Measurements from ENCODE around the gene ACSL3.

ACSL3 gene

GRCh38 chr2:222860740-222861410 lies at the start of gene ACSL3:
Gene ACSL3 (plus strand): TSS chr2:222861036. CDS start chr2:222908773, 47,737 bp downstream.
- H3K4me1 ChIP-seq (ENCODE audit: insufficient read depth, insufficient read length): peaks cover 7% of the 10 kb centered on the region
- H3K9me3 ChIP-seq (ENCODE audit: insufficient read depth, low read length): no peaks in the 10 kb centered on the region
- no peaks in the 10 kb centered on the region for H3K36me3 ChIP-seq (ENCODE audit: insufficient read depth, insufficient read length, low read length)
- no peak for TF ChIP-seq ZNF274 (IDR thresholded peaks at IDR 0.05; ENCODE audit: low read depth, low read length)
- TF ChIP-seq SUZ12 (IDR thresholded peaks at IDR 0.05; ENCODE audit: extremely low read depth, insufficient read depth, insufficient read length): no peak
- TF ChIP-seq YY1 (IDR thresholded peaks at IDR 0.05; ENCODE audit: insufficient read depth, insufficient read length): no peak
- DNase-seq (ENCODE audit: low read depth, low spot score): peak; percentile 96
- no peaks in the 10 kb centered on the region for H3K27me3 ChIP-seq (ENCODE audit: insufficient read depth, insufficient read length)
- H3K9ac ChIP-seq (ENCODE audit: insufficient read length, low read depth): peak within 1 kb of the TSS; percentile 98
- peak within 1 kb of the TSS; percentile 95 for H3K4me3 ChIP-seq (ENCODE audit: insufficient read length, low read depth)

- no peak for DNase-seq (ENCODE audit: low read depth, low spot score)
- no peak overlapping the region for H3K4me3 ChIP-seq (ENCODE audit: insufficient read length, low read depth)
These were observed 49.0 kb upstream of the ACSL3 start for GRCh38 chr2:222811828-222812227.

GRCh38 chr2:222813177-222813843 lies 47.5 kb upstream of the ACSL3 start:
- DNase-seq (ENCODE audit: low read depth, low spot score): no peak
- TF ChIP-seq SUZ12 (IDR thresholded peaks at IDR 0.05; ENCODE audit: extremely low read depth, insufficient read depth, insufficient read length) (no peak), YY1 (IDR thresholded peaks at IDR 0.05; ENCODE audit: insufficient read depth, insufficient read length) (no peak), ZNF274 (IDR thresholded peaks at IDR 0.05; ENCODE audit: low read depth, low read length) (no peak)
- no peak overlapping the region for H3K9ac ChIP-seq (ENCODE audit: insufficient read length, low read depth)
- no peaks in the 10 kb centered on the region for H3K27me3 ChIP-seq (ENCODE audit: insufficient read depth, insufficient read length)
- no peaks in the 10 kb centered on the region for H3K4me1 ChIP-seq (ENCODE audit: insufficient read depth, insufficient read length)
- H3K36me3 ChIP-seq (ENCODE audit: insufficient read depth, insufficient read length, low read length): no peaks in the 10 kb centered on the region
- peaks cover 10% of the 10 kb centered on the region; the same call in 1 of the 2 replicates for H3K9me3 ChIP-seq (ENCODE audit: insufficient read depth, low read length)
- no peak overlapping the region for H3K4me3 ChIP-seq (ENCODE audit: insufficient read length, low read depth)

More at GRCh38 chr2:222811828-222812227, 49.0 kb upstream of the ACSL3 start:
- Histone ChIP-seq H3K9ac (ENCODE audit: insufficient read length, low read depth) (no peak overlapping the region), H3K36me3 (ENCODE audit: insufficient read depth, insufficient read length, low read length) (no peaks in the 10 kb centered on the region), H3K4me1 (ENCODE audit: insufficient read depth, insufficient read length) (no peaks in the 10 kb centered on the region), H3K9me3 (ENCODE audit: insufficient read depth, low read length) (peaks cover 10% of the 10 kb centered on the region; the same call in 1 of the 2 replicates), H3K27me3 (ENCODE audit: insufficient read depth, insufficient read length) (no peaks in the 10 kb centered on the region)
- TF ChIP-seq SUZ12 (IDR thresholded peaks at IDR 0.05; ENCODE audit: extremely low read depth, insufficient read depth, insufficient read length) (no peak), YY1 (IDR thresholded peaks at IDR 0.05; ENCODE audit: insufficient read depth, insufficient read length) (no peak), ZNF274 (IDR thresholded peaks at IDR 0.05; ENCODE audit: low read depth, low read length) (no peak)

GRCh38 chr2:222819722-222820333 lies 41.0 kb upstream of the ACSL3 start:
- Histone ChIP-seq H3K27me3 (ENCODE audit: insufficient read depth, insufficient read length) (no peaks in the 10 kb centered on the region), H3K36me3 (ENCODE audit: insufficient read depth, insufficient read length, low read length) (no peaks in the 10 kb centered on the region)
- no peak for DNase-seq (ENCODE audit: low read depth, low spot score)

GRCh38 chr2:222823183-222823930 lies 37.5 kb upstream of the ACSL3 start:
- Histone ChIP-seq H3K4me1 (ENCODE audit: insufficient read depth, insufficient read length) (no peaks in the 10 kb centered on the region), H3K9me3 (ENCODE audit: insufficient read depth, low read length) (no peaks in the 10 kb centered on the region), H3K9ac (ENCODE audit: insufficient read length, low read depth) (no peak overlapping the region), H3K36me3 (ENCODE audit: insufficient read depth, insufficient read length, low read length) (no peaks in the 10 kb centered on the region), H3K4me3 (ENCODE audit: insufficient read length, low read depth) (no peak overlapping the region), H3K27me3 (ENCODE audit: insufficient read depth, insufficient read length) (no peaks in the 10 kb centered on the region)
- DNase-seq (ENCODE audit: low read depth, low spot score): no peak
- TF ChIP-seq YY1 (IDR thresholded peaks at IDR 0.05; ENCODE audit: insufficient read depth, insufficient read length) (no peak), SUZ12 (IDR thresholded peaks at IDR 0.05; ENCODE audit: extremely low read depth, insufficient read depth, insufficient read length) (no peak), ZNF274 (IDR thresholded peaks at IDR 0.05; ENCODE audit: low read depth, low read length) (no peak)

More at GRCh38 chr2:222819722-222820333, 41.0 kb upstream of the ACSL3 start:
- TF ChIP-seq YY1 (IDR thresholded peaks at IDR 0.05; ENCODE audit: insufficient read depth, insufficient read length): no peak
- no peak for TF ChIP-seq SUZ12 (IDR thresholded peaks at IDR 0.05; ENCODE audit: extremely low read depth, insufficient read depth, insufficient read length)
- TF ChIP-seq ZNF274 (IDR thresholded peaks at IDR 0.05; ENCODE audit: low read depth, low read length): no peak
- Histone ChIP-seq H3K4me3 (ENCODE audit: insufficient read length, low read depth) (no peak overlapping the region), H3K9ac (ENCODE audit: insufficient read length, low read depth) (no peak overlapping the region), H3K4me1 (ENCODE audit: insufficient read depth, insufficient read length) (no peaks in the 10 kb centered on the region), H3K9me3 (ENCODE audit: insufficient read depth, low read length) (peaks cover 7% of the 10 kb centered on the region; the same call in 1 of the 2 replicates)

- Histone ChIP-seq H3K9me3 (ENCODE audit: insufficient read depth, low read length) (no peaks in the 10 kb centered on the region), H3K4me1 (ENCODE audit: insufficient read depth, insufficient read length) (no peaks in the 10 kb centered on the region), H3K27me3 (ENCODE audit: insufficient read depth, insufficient read length) (no peaks in the 10 kb centered on the region), H3K36me3 (ENCODE audit: insufficient read depth, insufficient read length, low read length) (no peaks in the 10 kb centered on the region), H3K4me3 (ENCODE audit: insufficient read length, low read depth) (no peak overlapping the region), H3K9ac (ENCODE audit: insufficient read length, low read depth) (no peak overlapping the region)
- no peak for DNase-seq (ENCODE audit: low read depth, low spot score)
- TF ChIP-seq ZNF274 (IDR thresholded peaks at IDR 0.05; ENCODE audit: low read depth, low read length): no peak
- no peak for TF ChIP-seq YY1 (IDR thresholded peaks at IDR 0.05; ENCODE audit: insufficient read depth, insufficient read length)
- TF ChIP-seq SUZ12 (IDR thresholded peaks at IDR 0.05; ENCODE audit: extremely low read depth, insufficient read depth, insufficient read length): no peak
These were observed 35.8 kb upstream of the ACSL3 start for GRCh38 chr2:222825031-222825430.

Data from NT2/D1 (cell line).